GM10266 (cell line): ENCODE measurements around the gene TRIM14.
"Not testable (repeated sequence)": the region's sequence is repeated elsewhere in the genome, so short reads cannot be mapped to it uniquely, and the experiment has no call there.

Experiments used
- DNase-seq: peaks from one replicate; pipeline ENCODE4 v3.0.0; 2012; ENCODE audit errors: extremely low spot score
- TF ChIP-seq, protein P1 (sequence below): IDR thresholded peaks from 2 replicates; pipeline ENCODE4 v1.5.1; 2012; ENCODE audit warnings: mild to moderate bottlenecking, low read depth; ENCODE audit not compliant: control insufficient read depth, insufficient read depth; ENCODE audit errors: missing control alignments

Gene TRIM14

DNA sequence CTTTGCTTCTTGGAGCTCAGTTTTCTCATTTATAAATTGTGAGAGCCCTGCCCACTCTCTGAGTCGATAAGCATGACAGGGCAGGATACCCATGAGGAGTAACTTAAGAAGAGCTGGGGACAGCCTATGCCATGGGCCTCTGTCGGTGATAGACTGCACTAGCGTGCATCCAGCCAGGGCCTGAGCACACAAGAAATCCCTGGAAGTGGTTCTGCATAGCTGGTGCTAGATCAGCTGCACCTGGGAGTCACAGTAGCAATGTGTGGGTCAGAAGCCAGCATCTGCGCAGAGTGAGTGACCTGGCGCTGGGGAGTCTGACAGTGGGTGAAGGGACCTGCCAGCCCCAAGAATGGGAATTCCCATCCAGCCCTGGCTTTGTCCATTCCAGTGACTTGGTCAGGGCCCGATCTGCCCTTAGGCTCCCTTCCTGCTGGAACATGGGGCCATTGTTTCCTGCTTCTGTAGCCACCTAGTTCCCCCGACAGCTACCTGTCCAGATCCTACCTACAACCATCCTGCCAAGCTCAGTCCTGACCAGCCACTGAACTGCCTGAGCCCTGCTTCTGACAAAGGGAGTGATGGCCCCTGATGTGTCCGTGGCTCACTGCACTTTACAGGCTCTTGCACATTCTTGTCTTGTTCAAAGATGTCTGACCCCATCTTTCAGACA, 98.4 kb downstream of the TRIM14 start:
- no peak for DNase-seq

DNA sequence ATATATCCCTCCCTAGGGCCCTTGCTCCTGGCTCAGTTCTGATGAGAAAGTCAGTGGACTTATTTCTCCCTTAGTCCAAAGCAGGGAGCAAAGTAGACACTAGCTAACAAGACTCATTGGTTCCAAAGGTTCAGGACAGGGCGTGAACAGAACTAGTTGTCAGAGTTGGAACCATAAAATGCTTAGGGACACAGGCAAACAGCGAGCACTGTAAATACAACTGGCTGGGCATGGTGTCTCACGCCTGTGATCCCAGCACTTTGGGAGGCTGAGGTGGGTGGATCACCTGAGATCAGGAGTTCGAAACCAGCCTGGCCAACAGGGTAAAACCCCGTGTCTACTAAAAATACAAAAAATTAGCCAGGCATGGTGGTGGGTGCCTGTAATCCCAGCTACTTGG, 99.2 kb downstream of the TRIM14 start:
- DNase-seq: not testable (repeated sequence)

More for the DNA sequence above, 98.4 kb downstream of the TRIM14 start:
- TF ChIP-seq, protein P1, sequence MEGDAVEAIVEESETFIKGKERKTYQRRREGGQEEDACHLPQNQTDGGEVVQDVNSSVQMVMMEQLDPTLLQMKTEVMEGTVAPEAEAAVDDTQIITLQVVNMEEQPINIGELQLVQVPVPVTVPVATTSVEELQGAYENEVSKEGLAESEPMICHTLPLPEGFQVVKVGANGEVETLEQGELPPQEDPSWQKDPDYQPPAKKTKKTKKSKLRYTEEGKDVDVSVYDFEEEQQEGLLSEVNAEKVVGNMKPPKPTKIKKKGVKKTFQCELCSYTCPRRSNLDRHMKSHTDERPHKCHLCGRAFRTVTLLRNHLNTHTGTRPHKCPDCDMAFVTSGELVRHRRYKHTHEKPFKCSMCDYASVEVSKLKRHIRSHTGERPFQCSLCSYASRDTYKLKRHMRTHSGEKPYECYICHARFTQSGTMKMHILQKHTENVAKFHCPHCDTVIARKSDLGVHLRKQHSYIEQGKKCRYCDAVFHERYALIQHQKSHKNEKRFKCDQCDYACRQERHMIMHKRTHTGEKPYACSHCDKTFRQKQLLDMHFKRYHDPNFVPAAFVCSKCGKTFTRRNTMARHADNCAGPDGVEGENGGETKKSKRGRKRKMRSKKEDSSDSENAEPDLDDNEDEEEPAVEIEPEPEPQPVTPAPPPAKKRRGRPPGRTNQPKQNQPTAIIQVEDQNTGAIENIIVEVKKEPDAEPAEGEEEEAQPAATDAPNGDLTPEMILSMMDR: no peak
